Right cardiac atrium (tissue), 5 donors: Measurements from ENCODE around the gene WDFY3. TPM values are rescaled to one million over a fixed set of nuclear protein-coding genes. Genes with fewer than 3 reads are reported as not detected.

Experiments used
- ATAC-seq, 2 donors: fragments of 200-7000 bp; cut with Tn5 transposase; one replicate each; pipeline versions ENCODE4 v1.8.0 to v1.9.1; 2020; ENCODE audit warnings: moderate library complexity in 2 of 2, mild to moderate bottlenecking in 1 of 2
- DNase-seq, 3 donors: peaks; one replicate each; pipeline ENCODE4 v3.0.0-alpha.2; 2020
- H3K27ac ChIP-seq: one replicate; pipeline ENCODE4 v1.5.1; 2013; ENCODE audit warnings: mild to moderate bottlenecking, low read length, control low read depth, moderate library complexity
- H3K27me3 ChIP-seq: one replicate; pipeline ENCODE4 v1.6.1; 2013; ENCODE audit not compliant: control insufficient read depth, insufficient read depth
- H3K4me1 ChIP-seq: one replicate; pipeline ENCODE4 v1.6.1; 2013; ENCODE audit warnings: low read length; ENCODE audit not compliant: control insufficient read depth, insufficient read depth
- H3K4me3 ChIP-seq: one replicate; pipeline ENCODE4 v1.5.1; 2013; ENCODE audit warnings: low read length, control low read depth
- H3K9me3 ChIP-seq: one replicate; pipeline ENCODE4 v1.6.1; 2013; ENCODE audit warnings: low read length; ENCODE audit not compliant: control insufficient read depth
- WGBS: extraction: QIAGEN DNeasy Blood & Tissue Kit; methylation state at CpG from one replicate; pipeline ENCODE4 v1.1.7; 2013; 5-methylcytosine and 5-hydroxymethylcytosine counted together
- intact Hi-C, 4 donors: fragments of 100-400 bp; cut with DNase I; formaldehyde crosslinking; loops; one replicate each; pipeline versions ENCODE4 v1.11.0 to v1.14.0; 2022 to 2023
- polyA plus RNA-seq: library from polyadenylated mRNA; stranded (reverse); fragments of 200-250 nt; gene quantifications from one replicate; pipeline ENCODE4 v1.2.3, GENCODE V29; 2013
- total RNA-seq, 4 donors: library from RNA; stranded (reverse); fragmentation: NEBNext Ultra II Directional; extraction: Animal tissue kit (Norgen Biotek cat#: 25700); gene quantifications; one replicate each; pipeline ENCODE4 v1.2.1, GENCODE V29; 2021
- donor health status: healthy with polysubstance abuse.
- donor health status: DM: no; HTN: yes; CAD: no.
- donor health status: DM: no; HTN: no; CAD: no.
- donor health status: DM: no; HTN: yes; CAD: no; lungs with severe emphysema.
- donor health status: DM: yes; HTN: yes; CAD: no.

The WDFY3 gene
- total and polyA plus RNA-seq, 5 donors = 6.7 to 50.2 (median 46.5) TPM

- 97% methylated on average over 6 of the region's 6 CpGs for WGBS
- H3K9me3 ChIP-seq = no peaks in the 10 kb centered on the region
- H3K27me3 ChIP-seq = no peaks in the 10 kb centered on the region
- ATAC-seq (no peak), DNase-seq (no peak)
- H3K4me3 ChIP-seq = no peak overlapping the region
- H3K27ac ChIP-seq = no peak overlapping the region
- intact Hi-C loops = no loop called here
- no peaks in the 10 kb centered on the region for H3K4me1 ChIP-seq
Observed at GRCh38 chr4:84708406-84709135, 257.9 kb downstream of the WDFY3 start.

- Histone ChIP-seq H3K27me3 (no peaks in the 10 kb centered on the region), H3K4me1 (no peaks in the 10 kb centered on the region), H3K27ac (no peak overlapping the region), H3K9me3 (no peaks in the 10 kb centered on the region), H3K4me3 (no peak overlapping the region)
- ATAC-seq = no peak
- intact Hi-C loops = no loop called here
- 95% methylated on average over 2 of the region's 2 CpGs for WGBS
- DNase-seq = no peak
Observed at GRCh38 chr4:84706286-84706685, 260.2 kb downstream of the WDFY3 start.

- H3K9me3 ChIP-seq = no peaks in the 10 kb centered on the region
- no peaks in the 10 kb centered on the region for H3K27me3 ChIP-seq
- intact Hi-C loops = no loop called here
- ATAC-seq (no peak), DNase-seq (no peak)
- H3K4me1 ChIP-seq = no peaks in the 10 kb centered on the region
- WGBS = 93% methylated on average over 6 of the region's 6 CpGs
- no peak overlapping the region for H3K4me3 ChIP-seq
- H3K27ac ChIP-seq = no peak overlapping the region
Observed at GRCh38 chr4:84699001-84699671, 267.4 kb downstream of the WDFY3 start.

- Histone ChIP-seq H3K27me3 (no peaks in the 10 kb centered on the region), H3K4me3 (no peak overlapping the region), H3K9me3 (no peaks in the 10 kb centered on the region), H3K4me1 (no peaks in the 10 kb centered on the region), H3K27ac (no peak overlapping the region)
- WGBS = 80% methylated on average over 4 of the region's 4 CpGs
- ATAC-seq = no peak
- intact Hi-C loops = no loop called here
- DNase-seq = no peak
Observed at GRCh38 chr4:84697615-84698201, 268.8 kb downstream of the WDFY3 start.

GRCh38 chr4:84697159-84697558 is 269.3 kb downstream of the WDFY3 start:
- Histone ChIP-seq H3K27me3 (no peaks in the 10 kb centered on the region), H3K4me3 (no peak overlapping the region), H3K4me1 (no peaks in the 10 kb centered on the region), H3K27ac (no peak overlapping the region), H3K9me3 (no peaks in the 10 kb centered on the region)
- no peak for DNase-seq
- intact Hi-C loops = no loop called here
- no peak for ATAC-seq
- WGBS = 89% methylated on average over 2 of the region's 2 CpGs

- H3K27me3 ChIP-seq = no peaks in the 10 kb centered on the region
- no peak overlapping the region for H3K4me3 ChIP-seq
- no peaks in the 10 kb centered on the region for H3K9me3 ChIP-seq
- WGBS = 93% methylated on average over 1 of the region's 1 CpG
- intact Hi-C loops = no loop called here
- ATAC-seq = no peak
- peaks cover 1% of the 10 kb centered on the region for H3K4me1 ChIP-seq
- no peak for DNase-seq
- no peak overlapping the region for H3K27ac ChIP-seq
Observed at GRCh38 chr4:84691800-84692199, 274.7 kb downstream of the WDFY3 start.

GRCh38 chr4:84691170-84691691 is 275.3 kb downstream of the WDFY3 start:
- Histone ChIP-seq H3K27ac (no peak overlapping the region), H3K4me1 (peaks cover 1% of the 10 kb centered on the region), H3K27me3 (no peaks in the 10 kb centered on the region), H3K9me3 (no peaks in the 10 kb centered on the region), H3K4me3 (no peak overlapping the region)
- WGBS = 68% methylated on average over 1 of the region's 1 CpG
- DNase-seq (no peak), ATAC-seq (peak in 1 of 2 donors; percentile 44)
- intact Hi-C loops = no loop called here

GRCh38 chr4:84690481-84690880 is 276.0 kb downstream of the WDFY3 start:
- ATAC-seq (no peak), DNase-seq (no peak)
- intact Hi-C loops = no loop called here
- Histone ChIP-seq H3K27ac (no peak overlapping the region), H3K27me3 (no peaks in the 10 kb centered on the region), H3K9me3 (no peaks in the 10 kb centered on the region), H3K4me3 (no peak overlapping the region), H3K4me1 (peaks cover 1% of the 10 kb centered on the region)
- 96% methylated on average over 7 of the region's 7 CpGs for WGBS

GRCh38 chr4:84689197-84689596 is 277.3 kb downstream of the WDFY3 start:
- Histone ChIP-seq H3K4me1 (peaks cover 1% of the 10 kb centered on the region), H3K27me3 (no peaks in the 10 kb centered on the region), H3K27ac (no peak overlapping the region), H3K9me3 (no peaks in the 10 kb centered on the region), H3K4me3 (no peak overlapping the region)
- ATAC-seq = no peak
- no peak for DNase-seq
- intact Hi-C loops = no loop called here

GRCh38 chr4:84688605-84689004 is 277.9 kb downstream of the WDFY3 start:
- Histone ChIP-seq H3K4me1 (peaks cover 1% of the 10 kb centered on the region), H3K27ac (no peak overlapping the region), H3K9me3 (no peaks in the 10 kb centered on the region), H3K4me3 (no peak overlapping the region), H3K27me3 (no peaks in the 10 kb centered on the region)
- ATAC-seq (no peak), DNase-seq (no peak)
- intact Hi-C loops = no loop called here
- 95% methylated on average over 5 of the region's 5 CpGs for WGBS

- DNase-seq (no peak), ATAC-seq (no peak)
- Histone ChIP-seq H3K4me1 (no peaks in the 10 kb centered on the region), H3K4me3 (no peak overlapping the region), H3K27ac (no peak overlapping the region), H3K27me3 (no peaks in the 10 kb centered on the region), H3K9me3 (no peaks in the 10 kb centered on the region)
- intact Hi-C loops = no loop called here
- 87% methylated on average over 1 of the region's 1 CpG for WGBS
Observed at GRCh38 chr4:84685105-84685504, 281.4 kb downstream of the WDFY3 start.
